ENCODE measurements around the gene MT1B. TPM values are rescaled to one million over a fixed set of nuclear protein-coding genes. Genes with fewer than 3 reads are reported as not detected.

The MT1B gene
- total RNA-seq, 1 donor, result not detected

GRCh38 chr16:56631832-56632155 lies 19.9 kb upstream of the MT1B start:
- Histone ChIP-seq H3K27ac (ENCODE audit: low read depth, low read length) (no peak overlapping the region), H3K27me3 (ENCODE audit: insufficient read depth, low read length) (peaks cover 2% of the 10 kb centered on the region), H3K36me3 (ENCODE audit: insufficient read depth, low read length) (no peaks in the 10 kb centered on the region), H4K20me1 (ENCODE audit: insufficient read depth, low read length) (no peaks in the 10 kb centered on the region), H3K4me1 (ENCODE audit: insufficient read depth, low read length) (peaks cover 11% of the 10 kb centered on the region), H3K4me2 (ENCODE audit: insufficient read depth, low read length) (peak overlapping the region; percentile 87), H3K9me3 (ENCODE audit: low read depth, low read length) (no peaks in the 10 kb centered on the region), H3K4me3 (ENCODE audit: insufficient read depth, low read length) (peak overlapping the region; percentile 75), H2AFZ (ENCODE audit: low read length) (peak overlapping the region; percentile 96), H3K79me2 (ENCODE audit: insufficient read depth, low read length) (no peaks in the 10 kb centered on the region)
- no peak for DNase-seq (ENCODE audit: insufficient read length, low spot score, missing footprints)
- TF ChIP-seq CTCF (IDR thresholded peaks at IDR 0.05; ENCODE audit: extremely low read depth, low read depth, low read length), result no peak

- Histone ChIP-seq H3K27ac (ENCODE audit: low read depth, low read length) (no peak within 1 kb of the TSS), H3K4me3 (ENCODE audit: insufficient read depth, low read length) (peak within 1 kb of the TSS; percentile 75), H3K79me2 (ENCODE audit: insufficient read depth, low read length) (no peaks in the 10 kb centered on the region), H3K27me3 (ENCODE audit: insufficient read depth, low read length) (peaks cover 2% of the 10 kb centered on the region), H2AFZ (ENCODE audit: low read length) (peak within 1 kb of the TSS; percentile 96), H3K9me3 (ENCODE audit: low read depth, low read length) (no peaks in the 10 kb centered on the region), H3K4me2 (ENCODE audit: insufficient read depth, low read length) (peak within 1 kb of the TSS; percentile 87), H4K20me1 (ENCODE audit: insufficient read depth, low read length) (no peaks in the 10 kb centered on the region), H3K4me1 (ENCODE audit: insufficient read depth, low read length) (peaks cover 7% of the 10 kb centered on the region), H3K36me3 (ENCODE audit: insufficient read depth, low read length) (no peaks in the 10 kb centered on the region)
- DNase-seq (ENCODE audit: insufficient read length, low spot score, missing footprints), result peak; percentile 93
- TF ChIP-seq CTCF (IDR thresholded peaks at IDR 0.05; ENCODE audit: extremely low read depth, low read depth, low read length), result no peak
Observed at GRCh38 chr16:56632156-56632847, 19.4 kb upstream of the MT1B start, which contains the start of gene MT1M. Gene MT1M (plus strand): TSS chr16:56632659. CDS start chr16:56632732, 73 bp downstream.

- Histone ChIP-seq H3K4me3 (ENCODE audit: insufficient read depth, low read length) (peak overlapping the region; percentile 75), H2AFZ (ENCODE audit: low read length) (peak overlapping the region; percentile 96), H3K79me2 (ENCODE audit: insufficient read depth, low read length) (no peaks in the 10 kb centered on the region), H3K27ac (ENCODE audit: low read depth, low read length) (no peak overlapping the region), H3K36me3 (ENCODE audit: insufficient read depth, low read length) (no peaks in the 10 kb centered on the region), H3K27me3 (ENCODE audit: insufficient read depth, low read length) (peaks cover 2% of the 10 kb centered on the region), H3K4me2 (ENCODE audit: insufficient read depth, low read length) (peak overlapping the region; percentile 87), H3K9me3 (ENCODE audit: low read depth, low read length) (no peaks in the 10 kb centered on the region), H4K20me1 (ENCODE audit: insufficient read depth, low read length) (no peaks in the 10 kb centered on the region), H3K4me1 (ENCODE audit: insufficient read depth, low read length) (peaks cover 7% of the 10 kb centered on the region)
- DNase-seq (ENCODE audit: insufficient read length, low spot score, missing footprints), result no peak
- TF ChIP-seq CTCF (IDR thresholded peaks at IDR 0.05; ENCODE audit: extremely low read depth, low read depth, low read length), result no peak
Observed at GRCh38 chr16:56632848-56633365, 18.8 kb upstream of the MT1B start.

GRCh38 chr16:56633535-56633934 lies 18.2 kb upstream of the MT1B start:
- DNase-seq (ENCODE audit: insufficient read length, low spot score, missing footprints), result no peak
- H3K27me3 ChIP-seq (ENCODE audit: insufficient read depth, low read length), result peaks cover 6% of the 10 kb centered on the region
- H3K4me2 ChIP-seq (ENCODE audit: insufficient read depth, low read length), result no peak overlapping the region
- no peaks in the 10 kb centered on the region for H4K20me1 ChIP-seq (ENCODE audit: insufficient read depth, low read length)
- H3K79me2 ChIP-seq (ENCODE audit: insufficient read depth, low read length), result no peaks in the 10 kb centered on the region
- H2AFZ ChIP-seq (ENCODE audit: low read length), result no peak overlapping the region
- H3K4me1 ChIP-seq (ENCODE audit: insufficient read depth, low read length), result peaks cover 8% of the 10 kb centered on the region
- H3K9me3 ChIP-seq (ENCODE audit: low read depth, low read length), result no peaks in the 10 kb centered on the region
- no peaks in the 10 kb centered on the region for H3K36me3 ChIP-seq (ENCODE audit: insufficient read depth, low read length)
- no peak overlapping the region for H3K27ac ChIP-seq (ENCODE audit: low read depth, low read length)
- no peak for TF ChIP-seq CTCF (IDR thresholded peaks at IDR 0.05; ENCODE audit: extremely low read depth, low read depth, low read length)
- H3K4me3 ChIP-seq (ENCODE audit: insufficient read depth, low read length), result no peak overlapping the region
